KMS-11 (cell line): ENCODE measurements around the gene CASS4.

Source experiments
- H2AFZ ChIP-seq: fragments of 200-600 bp; sonication (generic); 2 replicates; pipeline ENCODE4 v1.6.1; 2016; ENCODE audit warnings: antibody characterized with exemption, mixed run types, low read depth
- H3K27ac ChIP-seq: fragments of 200-600 bp; sonication (generic); 2 replicates; pipeline ENCODE4 v1.6.1; 2016; ENCODE audit warnings: mild to moderate bottlenecking, mixed run types
- H3K27me3 ChIP-seq: fragments of 200-600 bp; sonication (generic); 2 replicates; pipeline ENCODE4 v1.6.1; 2017; ENCODE audit warnings: mild to moderate bottlenecking, low read depth, mixed run types, moderate library complexity; ENCODE audit not compliant: insufficient read depth
- H3K36me3 ChIP-seq: fragments of 200-600 bp; sonication (generic); 2 replicates; pipeline ENCODE4 v1.6.1; 2017; ENCODE audit warnings: mild to moderate bottlenecking, mixed run types; ENCODE audit not compliant: insufficient read depth
- H3K4me1 ChIP-seq: fragments of 200-600 bp; sonication (generic); 2 replicates; pipeline ENCODE4 v1.6.1; 2016; ENCODE audit warnings: mild to moderate bottlenecking, low read depth, mixed run types; ENCODE audit not compliant: poor library complexity, severe bottlenecking
- H3K4me2 ChIP-seq: fragments of 200-600 bp; sonication (generic); 2 replicates; pipeline ENCODE4 v1.7.0; 2016; ENCODE audit warnings: mild to moderate bottlenecking, mixed run types
- H3K4me3 ChIP-seq: fragments of 200-600 bp; sonication (generic); IDR thresholded peaks from 2 replicates; pipeline ENCODE4 v1.6.1; 2017; ENCODE audit warnings: low read depth, low read length, mixed read lengths; ENCODE audit not compliant: insufficient read depth
- H3K79me2 ChIP-seq: fragments of 200-600 bp; sonication (generic); 2 replicates; pipeline ENCODE4 v1.6.1; 2016; ENCODE audit warnings: low read depth, mixed run types; ENCODE audit not compliant: insufficient read depth
- H3K9ac ChIP-seq: fragments of 200-600 bp; sonication (generic); 2 replicates; pipeline ENCODE4 v1.6.1; 2016; ENCODE audit warnings: mild to moderate bottlenecking, mixed run types
- H4K20me1 ChIP-seq: fragments of 200-600 bp; sonication (generic); 2 replicates; pipeline ENCODE4 v1.6.1; 2016; ENCODE audit warnings: mild to moderate bottlenecking, mixed run types; ENCODE audit not compliant: insufficient read depth
- CTCF ChIP-seq: fragments of 200-600 bp; sonication (generic); conservative IDR thresholded peaks from 2 replicates; pipeline ENCODE4 v1.6.1; 2017; ENCODE audit warnings: low read depth, mild to moderate bottlenecking, antibody characterized with exemption, low read length, moderate library complexity, mixed read lengths

CASS4 gene

GRCh38 chr20:56469077-56469449, 57.0 kb downstream of the CASS4 start:
- Histone ChIP-seq H3K36me3 (peaks cover 10% of the 10 kb centered on the region; the same call in 1 of the 2 replicates), H3K4me3 (peak overlapping the region; percentile 73), H2AFZ (0 out of 2 replicates have a peak overlapping the region, but pooled peaks have one; percentile 98), H3K27ac (no peak overlapping the region; the same call in 1 of the 2 replicates), H3K27me3 (no peaks in the 10 kb centered on the region), H3K9ac (peak overlapping the region; percentile 53; the same call in 1 of the 2 replicates), H3K79me2 (peaks cover 33% of the 10 kb centered on the region), H3K4me2 (peak overlapping the region; percentile 90), H3K4me1 (peaks cover 17% of the 10 kb centered on the region), H4K20me1 (no peaks in the 10 kb centered on the region)
- no peak for TF ChIP-seq CTCF

GRCh38 chr20:56483970-56484369, 71.9 kb downstream of the CASS4 start:
- Histone ChIP-seq H3K79me2 (no peaks in the 10 kb centered on the region), H3K4me2 (no peak overlapping the region), H2AFZ (no peak overlapping the region), H3K4me3 (no peak overlapping the region), H3K27ac (no peak overlapping the region), H4K20me1 (no peaks in the 10 kb centered on the region), H3K4me1 (no peaks in the 10 kb centered on the region), H3K36me3 (no peaks in the 10 kb centered on the region; the same call in 1 of the 2 replicates), H3K9ac (no peak overlapping the region), H3K27me3 (no peaks in the 10 kb centered on the region)
- no peak for TF ChIP-seq CTCF

GRCh38 chr20:56487216-56487615, 75.2 kb downstream of the CASS4 start:
- Histone ChIP-seq H2AFZ (no peak overlapping the region), H3K4me2 (no peak overlapping the region), H3K27me3 (no peaks in the 10 kb centered on the region), H3K9ac (no peak overlapping the region), H4K20me1 (no peaks in the 10 kb centered on the region), H3K79me2 (no peaks in the 10 kb centered on the region), H3K4me1 (no peaks in the 10 kb centered on the region), H3K4me3 (no peak overlapping the region), H3K36me3 (no peaks in the 10 kb centered on the region; the same call in 1 of the 2 replicates), H3K27ac (no peak overlapping the region)
- no peak for TF ChIP-seq CTCF

- no peak for TF ChIP-seq CTCF
- Histone ChIP-seq H4K20me1 (no peaks in the 10 kb centered on the region), H3K4me3 (no peak overlapping the region), H3K27ac (no peak overlapping the region), H3K4me2 (no peak overlapping the region), H3K4me1 (no peaks in the 10 kb centered on the region), H3K36me3 (no peaks in the 10 kb centered on the region; the same call in 1 of the 2 replicates), H3K27me3 (no peaks in the 10 kb centered on the region), H2AFZ (no peak overlapping the region), H3K79me2 (no peaks in the 10 kb centered on the region), H3K9ac (no peak overlapping the region)
Measured at GRCh38 chr20:56488566-56488965, 76.5 kb downstream of the CASS4 start.
